22Rv1 (cell line): ENCODE results near the gene MCM10.

Experiments used
- H3K27ac ChIP-seq: fragments of 450-650 bp; 2 replicates; pipeline ENCODE4 v1.5.1; 2017
- CTCF ChIP-seq: fragments of 450-650 bp; IDR thresholded peaks from 2 replicates; pipeline ENCODE4 v1.5.1; 2017; ENCODE audit warnings: mild to moderate bottlenecking
- ZFX ChIP-seq: fragments of 450-650 bp; IDR thresholded peaks from 2 replicates; pipeline ENCODE4 v1.6.1; 2017; ENCODE audit warnings: antibody characterized with exemption, borderline replicate concordance

The MCM10 gene

GRCh38 chr10:13120786-13121499 lies 40.4 kb upstream of the MCM10 start:
- TF ChIP-seq CTCF: no peak
- no peak for TF ChIP-seq ZFX
- H3K27ac ChIP-seq: no peak overlapping the region

GRCh38 chr10:13121500-13121854 lies 39.9 kb upstream of the MCM10 start:
- no peak overlapping the region for H3K27ac ChIP-seq
- TF ChIP-seq CTCF: no peak
- TF ChIP-seq ZFX: no peak

- H3K27ac ChIP-seq: no peak overlapping the region
- TF ChIP-seq CTCF (no peak), ZFX (no peak)
These were observed 24.7 kb upstream of the MCM10 start for GRCh38 chr10:13136651-13137050.

GRCh38 chr10:13139150-13139549 lies 22.2 kb upstream of the MCM10 start:
- no peak overlapping the region for H3K27ac ChIP-seq
- TF ChIP-seq ZFX (no peak), CTCF (no peak)

- H3K27ac ChIP-seq: no peak overlapping the region
- TF ChIP-seq CTCF (no peak), ZFX (no peak)
These were observed 21.7 kb upstream of the MCM10 start for GRCh38 chr10:13139676-13140075.

- TF ChIP-seq CTCF: no peak
- no peak for TF ChIP-seq ZFX
- no peak overlapping the region for H3K27ac ChIP-seq
These were observed 20.6 kb upstream of the MCM10 start for GRCh38 chr10:13140627-13141190.

GRCh38 chr10:13143766-13144165 lies 17.6 kb upstream of the MCM10 start:
- H3K27ac ChIP-seq: no peak overlapping the region
- no peak for TF ChIP-seq ZFX
- TF ChIP-seq CTCF: no peak
